MM.1S (cell line): ENCODE data around the gene DHRS4.
"Not testable (repeated sequence)": the region's sequence is repeated elsewhere in the genome, so short reads cannot be mapped to it uniquely, and the experiment has no call there.

Experiments used
- DNase-seq: peaks from one replicate; pipeline ENCODE4 v3.0.0-alpha.2; 2015
- H2AFZ ChIP-seq: fragments of 300-600 bp; sonication (generic); 2 replicates; pipeline ENCODE4 v1.6.0; 2016; ENCODE audit warnings: antibody characterized with exemption, low read length
- H3F3A ChIP-seq: fragments of 300-600 bp; sonication (generic); 2 replicates; pipeline ENCODE4 v1.6.1; 2016; ENCODE audit warnings: mild to moderate bottlenecking, antibody characterized with exemption, low read length, moderate library complexity, mixed read lengths; ENCODE audit not compliant: insufficient read depth
- H3K27ac ChIP-seq: fragments of 300-600 bp; sonication (generic); 2 replicates; pipeline ENCODE4 v1.5.1; 2016; ENCODE audit warnings: mild to moderate bottlenecking, low read length
- H3K27me3 ChIP-seq: fragments of 300-600 bp; sonication (generic); replicated peaks from 2 replicates; pipeline ENCODE4 v1.6.0; 2016; ENCODE audit warnings: low read length; ENCODE audit not compliant: insufficient read depth
- H3K36me3 ChIP-seq: fragments of 300-600 bp; sonication (generic); replicated peaks from 2 replicates; pipeline ENCODE4 v1.6.1; 2016; ENCODE audit warnings: mild to moderate bottlenecking, low read length, mixed read lengths; ENCODE audit not compliant: insufficient read depth
- H3K4me1 ChIP-seq: fragments of 300-600 bp; sonication (generic); 2 replicates; pipeline ENCODE4 v1.6.1; 2016; ENCODE audit warnings: low read length, mixed read lengths
- H3K4me2 ChIP-seq: fragments of 300-600 bp; sonication (generic); 2 replicates; pipeline ENCODE4 v1.6.0; 2016; ENCODE audit warnings: low read depth, low read length
- H3K4me3 ChIP-seq: fragments of 300-600 bp; sonication (generic); 2 replicates; pipeline ENCODE4 v1.5.1; 2016; ENCODE audit warnings: low read length, mixed read lengths
- H3K79me2 ChIP-seq: fragments of 300-600 bp; sonication (generic); 2 replicates; pipeline ENCODE4 v1.6.1; 2016; ENCODE audit warnings: mixed run types, low read length, mixed read lengths
- H3K9ac ChIP-seq: fragments of 300-600 bp; sonication (generic); 2 replicates; pipeline ENCODE4 v1.6.1; 2016; ENCODE audit warnings: low read length, mixed read lengths
- H3K9me2 ChIP-seq: fragments of 300-600 bp; sonication (generic); replicated peaks from 2 replicates; pipeline ENCODE4 v1.6.1; 2016; ENCODE audit warnings: mild to moderate bottlenecking, low read length, mixed read lengths; ENCODE audit not compliant: insufficient read depth
- H3K9me3 ChIP-seq: fragments of 300-600 bp; sonication (generic); replicated peaks from 2 replicates; pipeline ENCODE4 v1.6.1; 2016; ENCODE audit warnings: mild to moderate bottlenecking, low read length, mixed read lengths; ENCODE audit not compliant: insufficient read depth
- H4K20me1 ChIP-seq: fragments of 300-600 bp; sonication (generic); 2 replicates; pipeline ENCODE4 v1.6.1; 2016; ENCODE audit warnings: mild to moderate bottlenecking, low read length, moderate library complexity, mixed read lengths; ENCODE audit not compliant: insufficient read depth
- EZH2 ChIP-seq: fragments of 300-600 bp; sonication (generic); optimal IDR thresholded peaks from 2 replicates; pipeline ENCODE3; 2017; ENCODE audit warnings: low read depth, mild to moderate bottlenecking, antibody characterized with exemption, low read length, mixed read lengths
- EZH2phosphoT487 ChIP-seq: fragments of 300-600 bp; sonication (generic); IDR thresholded peaks from 2 replicates; pipeline ENCODE4 v1.6.1; 2018; ENCODE audit warnings: antibody characterized with exemption, low read length
- TF ChIP-seq, protein P1 (sequence below): fragments of 300-600 bp; sonication (generic); IDR thresholded peaks from 2 replicates; pipeline ENCODE4 v1.5.1; 2016; ENCODE audit warnings: antibody characterized with exemption, low read length, mixed read lengths

Gene DHRS4

GRCh38 chr14:23984891-23985602 is 31.5 kb downstream of the DHRS4 start:
- Histone ChIP-seq H3K9me3 (no peaks in the 10 kb centered on the region), H3K79me2 (peaks cover 2% of the 10 kb centered on the region; the same call in 1 of the 2 replicates), H3K4me1 (no peaks in the 10 kb centered on the region), H3K4me3 (no peak overlapping the region), H3K27ac (no peak overlapping the region), H3K27me3 (no peaks in the 10 kb centered on the region), H3K9me2 (no peaks in the 10 kb centered on the region), H3K9ac (no peak overlapping the region), H4K20me1 (no peaks in the 10 kb centered on the region), H3F3A (no peaks in the 10 kb centered on the region), H3K4me2 (no peak overlapping the region), H3K36me3 (no peaks in the 10 kb centered on the region), H2AFZ (no peak overlapping the region)
- TF ChIP-seq, protein P1, sequence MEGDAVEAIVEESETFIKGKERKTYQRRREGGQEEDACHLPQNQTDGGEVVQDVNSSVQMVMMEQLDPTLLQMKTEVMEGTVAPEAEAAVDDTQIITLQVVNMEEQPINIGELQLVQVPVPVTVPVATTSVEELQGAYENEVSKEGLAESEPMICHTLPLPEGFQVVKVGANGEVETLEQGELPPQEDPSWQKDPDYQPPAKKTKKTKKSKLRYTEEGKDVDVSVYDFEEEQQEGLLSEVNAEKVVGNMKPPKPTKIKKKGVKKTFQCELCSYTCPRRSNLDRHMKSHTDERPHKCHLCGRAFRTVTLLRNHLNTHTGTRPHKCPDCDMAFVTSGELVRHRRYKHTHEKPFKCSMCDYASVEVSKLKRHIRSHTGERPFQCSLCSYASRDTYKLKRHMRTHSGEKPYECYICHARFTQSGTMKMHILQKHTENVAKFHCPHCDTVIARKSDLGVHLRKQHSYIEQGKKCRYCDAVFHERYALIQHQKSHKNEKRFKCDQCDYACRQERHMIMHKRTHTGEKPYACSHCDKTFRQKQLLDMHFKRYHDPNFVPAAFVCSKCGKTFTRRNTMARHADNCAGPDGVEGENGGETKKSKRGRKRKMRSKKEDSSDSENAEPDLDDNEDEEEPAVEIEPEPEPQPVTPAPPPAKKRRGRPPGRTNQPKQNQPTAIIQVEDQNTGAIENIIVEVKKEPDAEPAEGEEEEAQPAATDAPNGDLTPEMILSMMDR, result no peak
- no peak for TF ChIP-seq EZH2
- TF ChIP-seq EZH2phosphoT487, result no peak
- no peak for DNase-seq

GRCh38 chr14:23988223-23988606 is 34.6 kb downstream of the DHRS4 start:
- H3K36me3 ChIP-seq, H3K4me3 ChIP-seq, H3K9ac ChIP-seq, H3F3A ChIP-seq, H3K79me2 ChIP-seq, H3K9me2 ChIP-seq, H3K27me3 ChIP-seq, H3K27ac ChIP-seq, H3K9me3 ChIP-seq, H4K20me1 ChIP-seq, DNase-seq, H2AFZ ChIP-seq, H3K4me1 ChIP-seq: not testable (repeated sequence)
- peak overlapping the region; percentile 69; the same call in 1 of the 2 replicates for H3K4me2 ChIP-seq

DNA sequence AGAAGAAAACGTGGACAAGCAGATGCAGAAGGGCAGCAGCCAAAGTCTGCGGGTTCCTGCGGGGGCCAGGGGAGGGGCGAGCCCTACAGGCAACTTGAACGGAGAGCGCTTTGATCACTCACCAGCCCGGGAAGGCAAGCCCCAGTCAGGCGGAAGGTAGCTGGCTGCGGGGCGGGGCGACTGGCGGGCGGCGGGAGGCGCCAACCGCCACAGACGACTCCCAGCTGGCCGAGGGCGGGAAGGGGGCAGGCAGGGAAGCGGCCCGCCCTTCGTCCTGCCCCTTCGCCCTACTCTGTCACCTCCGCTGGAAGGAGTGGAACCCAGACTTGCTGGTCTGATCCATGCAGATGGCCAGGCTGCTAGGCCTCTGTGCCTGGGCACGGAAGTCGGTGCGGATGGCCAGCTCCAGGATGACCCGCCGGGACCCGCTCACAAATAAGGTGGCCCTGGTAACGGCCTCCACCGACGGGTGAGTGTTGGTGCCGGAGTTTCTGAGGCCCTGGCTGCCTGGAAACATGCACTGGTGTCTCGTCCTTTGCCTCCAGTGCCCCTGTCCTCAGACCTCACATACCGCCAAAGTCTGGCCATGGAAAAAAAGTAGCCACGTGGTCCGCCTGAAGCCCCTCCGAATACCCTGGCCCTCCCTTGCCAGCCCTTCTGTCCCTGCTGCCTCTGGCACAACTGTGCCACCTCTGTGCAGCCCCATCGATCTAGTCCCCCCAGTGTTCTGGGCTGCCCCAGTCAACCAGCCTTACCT is 35.2 kb downstream of the DHRS4 start, which contains the start of gene DHRS4L2:
TSS of gene DHRS4L2 (plus strand) at position 323 of the 757 bp plus-strand sequence. CDS start at position 342, 19 bp downstream.
- peak within 1 kb of the TSS; percentile 64 for H3K9ac ChIP-seq
- peak within 1 kb of the TSS; percentile 69 for H3K4me2 ChIP-seq
- H3K4me1 ChIP-seq, H3K27me3 ChIP-seq, H3K9me2 ChIP-seq, H3K9me3 ChIP-seq, H3F3A ChIP-seq, H3K79me2 ChIP-seq, H4K20me1 ChIP-seq, H3K36me3 ChIP-seq, H3K27ac ChIP-seq: not testable (repeated sequence)
- peak within 1 kb of the TSS; percentile 48; the same call in 1 of the 2 replicates for H2AFZ ChIP-seq
- peak within 1 kb of the TSS; percentile 68 for H3K4me3 ChIP-seq
- peak; percentile 68 for DNase-seq

- not testable (repeated sequence) for H3K79me2 ChIP-seq, H3K4me1 ChIP-seq, H2AFZ ChIP-seq, H3F3A ChIP-seq, H4K20me1 ChIP-seq, H3K36me3 ChIP-seq, DNase-seq, H3K27ac ChIP-seq, H3K9me3 ChIP-seq, H3K9me2 ChIP-seq, H3K27me3 ChIP-seq
- peak overlapping the region; percentile 64; the same call in 1 of the 2 replicates for H3K9ac ChIP-seq
- H3K4me3 ChIP-seq, result peak overlapping the region; percentile 68; the same call in 1 of the 2 replicates
- peak overlapping the region; percentile 69; the same call in 1 of the 2 replicates for H3K4me2 ChIP-seq
Observed at GRCh38 chr14:23989734-23990445, 36.3 kb downstream of the DHRS4 start.

DNA sequence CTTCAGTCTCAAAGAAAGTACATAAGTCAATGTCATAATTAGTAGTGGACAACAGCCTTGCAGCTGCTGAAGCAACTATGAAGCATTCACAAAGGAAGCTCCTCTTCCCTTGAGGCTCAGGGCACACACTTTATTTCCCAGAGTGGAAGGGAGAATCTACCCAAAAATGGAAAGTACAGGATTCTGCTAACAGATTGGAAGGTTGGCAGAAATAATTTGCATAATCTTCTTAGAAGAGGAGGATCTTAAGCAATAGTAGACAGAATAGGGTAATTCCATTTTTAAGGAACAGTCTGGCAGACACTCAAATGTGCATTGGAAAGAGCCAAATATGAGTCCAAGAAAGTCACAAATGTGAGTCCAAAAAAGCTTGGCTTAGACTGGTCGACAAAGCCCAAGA is 37.4 kb downstream of the DHRS4 start:
- H3K27me3 ChIP-seq, DNase-seq, H3K79me2 ChIP-seq, H3K4me2 ChIP-seq, H3K4me1 ChIP-seq, H3K9me2 ChIP-seq, H3K36me3 ChIP-seq, H2AFZ ChIP-seq, H3K4me3 ChIP-seq, H4K20me1 ChIP-seq, H3K27ac ChIP-seq, H3K9ac ChIP-seq, H3F3A ChIP-seq, H3K9me3 ChIP-seq: not testable (repeated sequence)

- H3K27ac ChIP-seq, H3K4me3 ChIP-seq, H4K20me1 ChIP-seq, H3K9ac ChIP-seq, H2AFZ ChIP-seq, H3K79me2 ChIP-seq, H3K4me2 ChIP-seq, DNase-seq, H3K4me1 ChIP-seq, H3K9me2 ChIP-seq, H3K36me3 ChIP-seq, H3F3A ChIP-seq, H3K27me3 ChIP-seq, H3K9me3 ChIP-seq: not testable (repeated sequence)
Observed at GRCh38 chr14:23993042-23993441, 39.5 kb downstream of the DHRS4 start.
